GM19193 (cell line): ENCODE data around the gene PIAS1.
A peak's percentile ranks its signal among the peaks of the same experiment; 100 is the strongest.

Experiments used
- POLR2A ChIP-seq: IDR thresholded peaks from 4 replicates; pipeline ENCODE4 v1.6.1; 2011; ENCODE audit not compliant: insufficient read depth, insufficient read length; ENCODE audit errors: extremely low read depth

The PIAS1 gene

DNA sequence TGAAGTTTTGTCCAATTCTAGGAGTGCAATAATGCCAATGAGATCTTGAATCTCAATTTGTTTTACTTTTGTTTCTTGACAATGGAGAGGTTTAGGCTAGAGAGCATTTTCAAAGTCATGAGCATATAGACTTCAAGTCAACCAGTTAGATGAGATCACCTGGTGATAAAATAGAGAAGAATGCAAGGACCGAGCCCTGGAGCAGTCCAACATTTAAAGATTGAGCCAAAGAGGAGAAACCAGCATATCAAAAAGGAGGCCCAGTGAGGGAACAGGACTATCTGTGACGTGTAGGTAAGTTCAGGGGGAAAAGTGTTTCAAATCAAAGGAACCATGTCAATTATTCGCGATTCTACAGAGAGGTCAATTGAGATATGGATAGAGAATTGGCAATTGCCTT, 1.7 kb upstream of the PIAS1 start:
- TF ChIP-seq POLR2A = no peak

DNA sequence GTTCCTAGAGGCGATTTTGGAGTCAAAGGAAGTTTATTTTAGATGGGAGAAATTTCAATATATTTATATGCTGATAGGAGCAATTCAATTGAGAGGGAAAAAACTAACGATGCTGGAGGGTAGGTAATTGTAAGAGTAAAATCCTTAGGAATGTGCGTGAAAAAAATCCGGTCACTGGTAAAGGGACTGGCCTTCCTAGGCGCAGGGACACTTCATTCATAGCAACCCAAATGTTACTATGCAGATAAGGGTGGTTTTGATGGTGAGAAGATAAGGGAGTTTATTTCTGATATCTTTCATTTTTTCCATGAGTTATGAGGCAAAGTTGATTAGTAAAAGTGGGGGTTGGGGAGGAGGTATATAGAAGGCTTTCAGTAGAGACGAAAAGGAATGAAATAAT, 1.1 kb upstream of the PIAS1 start:
- no peak for TF ChIP-seq POLR2A

DNA sequence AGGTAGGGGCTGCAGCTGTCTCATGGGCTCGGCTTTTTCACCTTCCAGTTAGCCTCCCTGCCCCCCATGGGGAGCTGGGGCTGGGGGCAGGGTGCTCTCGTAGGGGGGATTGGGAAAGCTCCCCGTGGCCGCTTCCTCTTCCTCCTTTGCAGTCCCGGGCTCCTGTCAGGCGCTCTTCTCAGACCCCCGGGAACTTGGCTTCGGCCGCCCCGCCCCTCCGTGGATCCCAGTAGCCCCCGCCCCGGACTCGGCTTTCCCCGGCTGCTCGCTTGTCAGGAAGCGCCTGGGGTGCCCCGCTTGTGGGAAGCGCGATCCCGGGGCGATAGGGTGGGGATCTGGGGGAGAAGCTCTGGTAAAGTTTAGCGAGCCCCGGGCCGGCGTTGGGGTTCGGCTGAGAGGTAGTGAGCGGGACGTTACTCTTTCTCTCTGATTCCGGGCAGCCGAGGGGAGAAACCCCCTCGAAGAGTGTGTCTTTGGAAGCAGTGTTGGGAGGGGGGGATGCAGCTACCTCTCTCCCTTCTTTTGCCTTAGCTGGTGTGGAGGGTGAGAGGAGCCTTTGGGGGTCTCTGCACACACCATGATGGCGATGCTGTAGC, 611 bp downstream of the PIAS1 start:
- TF ChIP-seq POLR2A = peak; percentile 33

DNA sequence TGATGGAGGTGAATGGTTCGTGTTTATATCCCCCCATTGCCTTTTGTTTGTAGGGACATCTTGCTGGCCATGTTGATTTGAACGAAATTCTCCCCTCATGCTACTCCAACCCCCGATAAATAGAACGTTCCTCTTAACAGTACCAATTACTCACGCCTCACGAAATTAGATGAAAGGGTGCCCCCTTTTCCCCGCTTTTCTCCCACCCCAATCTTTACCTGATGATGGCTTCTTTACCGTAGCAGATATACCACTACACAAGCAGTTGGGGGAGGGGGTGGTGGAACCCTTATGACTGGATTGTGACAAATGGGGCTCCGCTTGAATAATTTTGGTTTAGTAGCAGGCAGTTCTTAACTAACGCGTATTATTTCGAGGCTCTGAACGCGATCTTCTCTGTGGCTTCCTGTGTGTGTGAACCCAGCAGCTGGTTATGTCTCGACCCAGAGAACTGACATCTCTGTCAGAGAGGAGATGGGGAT, 1.1 kb downstream of the PIAS1 start:
- TF ChIP-seq POLR2A = no peak

DNA sequence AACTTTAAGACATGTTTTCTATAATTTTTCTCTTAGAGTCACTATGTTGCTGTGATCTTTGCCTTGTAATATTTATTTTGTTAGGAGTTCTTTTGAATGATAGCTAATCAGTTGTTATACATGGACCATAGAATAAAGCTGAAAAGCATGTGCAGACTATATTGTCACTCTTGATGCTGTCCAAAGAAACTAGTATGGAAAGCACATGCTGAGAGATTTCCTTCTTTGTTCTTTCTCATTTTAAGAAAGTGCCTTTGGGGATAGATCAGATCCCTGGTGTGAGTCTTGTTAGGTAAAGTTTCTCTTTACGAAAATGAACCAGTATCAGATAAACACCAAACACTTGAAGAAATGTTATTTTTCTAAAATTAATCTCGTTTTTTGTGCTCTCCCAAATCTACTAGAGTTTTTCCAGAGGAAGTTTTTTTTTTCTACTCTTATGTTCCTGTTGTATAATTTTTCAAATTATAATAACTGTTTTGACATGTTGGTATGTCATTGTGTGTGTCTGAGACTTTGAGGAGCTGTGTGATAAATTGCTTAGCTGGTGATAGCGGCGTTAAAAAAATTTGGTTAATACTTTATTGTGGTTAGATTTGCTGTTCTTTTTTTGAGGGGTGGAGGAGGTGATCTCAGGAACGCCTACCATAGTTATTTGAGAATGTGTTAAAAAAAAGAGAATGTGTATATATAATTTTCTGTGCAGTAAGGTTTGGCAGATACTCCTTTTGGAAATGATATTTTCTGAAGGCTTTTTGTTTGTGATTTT, 2.2 kb downstream of the PIAS1 start:
- TF ChIP-seq POLR2A = no peak

DNA sequence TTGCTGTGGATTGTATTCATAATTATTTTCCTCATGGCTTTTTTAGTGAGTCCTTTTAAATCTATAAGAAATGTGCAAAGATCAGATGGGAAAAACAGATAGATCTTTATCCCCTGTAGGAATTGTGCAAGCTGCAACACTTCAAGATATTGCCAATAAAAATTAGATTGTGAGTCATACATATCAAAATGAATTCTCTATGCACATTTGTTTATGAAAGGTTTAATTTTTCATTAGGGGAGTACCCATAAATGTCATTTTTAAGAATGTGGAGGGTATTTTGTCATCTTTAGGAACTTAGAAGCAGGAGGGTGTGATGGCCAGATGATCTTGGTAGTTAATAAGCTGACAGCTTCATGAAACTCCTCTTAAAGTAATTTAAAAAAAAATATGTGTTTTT, 2.9 kb downstream of the PIAS1 start:
- TF ChIP-seq POLR2A = no peak

DNA sequence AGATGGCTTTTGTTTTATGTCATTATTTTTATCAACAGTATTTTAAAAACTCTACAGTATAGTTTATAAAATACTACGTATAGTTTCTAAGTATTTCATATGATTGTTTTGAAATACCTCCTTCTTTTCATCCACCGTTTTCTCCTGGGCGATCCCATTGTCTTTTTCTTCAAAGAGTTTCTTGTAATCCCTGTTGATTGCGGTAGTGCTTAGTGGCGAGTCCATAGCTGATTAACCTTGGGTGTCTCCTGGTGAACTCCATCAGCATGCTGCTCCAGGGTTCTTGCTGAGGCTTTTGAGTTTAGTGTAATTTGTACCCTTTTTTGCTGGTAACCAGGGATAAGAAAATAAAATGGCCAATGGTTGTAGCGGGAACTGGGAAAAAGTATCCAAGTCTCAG, 3.6 kb downstream of the PIAS1 start:
- TF ChIP-seq POLR2A = no peak

DNA sequence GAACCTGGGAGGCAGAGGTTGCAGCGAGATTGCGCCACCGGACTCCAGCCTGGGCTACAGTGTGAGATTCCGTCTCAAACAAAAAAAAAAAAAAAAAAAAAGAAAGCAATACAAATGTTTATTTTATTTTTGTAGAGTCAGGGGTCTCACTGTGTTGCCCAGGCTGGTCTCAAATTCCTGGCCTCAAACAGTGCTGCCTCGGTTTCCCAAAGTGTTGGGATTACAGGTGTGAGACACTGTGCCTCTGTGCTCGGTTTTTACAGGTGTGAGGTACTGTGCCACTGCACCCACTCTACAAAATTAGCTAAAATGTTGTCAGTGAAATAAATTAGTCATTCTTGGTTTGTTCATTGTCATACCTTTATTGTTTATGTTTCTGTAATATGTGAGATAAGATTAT, 5.5 kb downstream of the PIAS1 start:
- TF ChIP-seq POLR2A = no peak

DNA sequence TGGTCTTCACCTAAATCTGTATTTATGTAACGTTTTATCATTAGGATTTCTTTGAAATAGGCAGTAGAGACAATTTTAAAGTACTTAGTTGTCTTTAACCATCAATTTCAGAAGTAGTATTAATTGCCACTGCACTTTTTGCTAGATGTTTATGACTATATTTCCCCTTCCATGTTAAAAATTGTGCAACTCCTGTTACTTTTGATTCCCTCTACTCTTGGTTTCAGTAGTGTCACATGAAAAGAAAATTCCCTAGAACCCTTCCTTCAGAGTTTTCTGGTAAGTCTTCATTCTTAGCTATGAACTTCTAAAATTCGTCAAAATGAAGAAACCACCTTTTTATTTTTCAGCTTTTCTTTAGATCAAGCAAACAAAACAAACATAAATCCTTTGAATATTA, 7.1 kb downstream of the PIAS1 start:
- no peak for TF ChIP-seq POLR2A

DNA sequence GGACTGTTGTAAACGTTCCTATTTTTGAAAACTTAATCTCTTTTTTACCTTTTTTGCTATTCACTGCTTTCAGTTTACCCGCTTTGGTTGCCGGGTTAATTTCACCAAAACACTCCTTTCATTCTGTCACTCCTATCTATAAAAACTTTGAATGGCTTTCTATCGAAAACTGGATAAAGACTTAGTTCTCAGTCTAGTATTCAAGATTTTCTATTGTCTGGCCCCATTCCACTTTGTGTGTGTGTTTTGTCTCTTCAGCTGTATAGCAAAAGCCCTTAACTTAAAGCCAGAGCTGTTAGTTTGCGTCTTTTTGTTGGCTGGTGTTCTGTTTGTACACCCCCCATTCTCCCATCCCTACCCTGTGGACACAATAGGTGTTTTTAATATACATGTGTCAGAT, 7.5 kb downstream of the PIAS1 start:
- no peak for TF ChIP-seq POLR2A

DNA sequence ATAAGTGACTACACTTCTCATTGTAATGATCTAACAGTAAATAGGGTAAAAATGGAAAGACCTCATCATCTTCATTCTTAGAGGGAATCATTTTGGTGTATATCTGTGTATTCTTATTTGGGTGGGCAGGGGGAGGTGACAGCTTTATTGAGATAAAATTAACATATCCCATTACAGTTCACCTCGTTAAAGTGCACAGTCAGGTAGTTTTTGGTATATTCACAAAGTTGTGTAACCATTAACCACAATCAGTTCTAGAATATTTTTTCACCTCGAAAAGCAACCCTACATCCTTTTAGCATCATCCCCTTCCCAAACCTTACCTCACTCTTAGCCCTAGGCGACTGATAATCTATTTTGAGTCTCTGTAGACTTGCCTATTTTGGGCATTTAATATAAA, 8.1 kb downstream of the PIAS1 start:
- no peak for TF ChIP-seq POLR2A

DNA sequence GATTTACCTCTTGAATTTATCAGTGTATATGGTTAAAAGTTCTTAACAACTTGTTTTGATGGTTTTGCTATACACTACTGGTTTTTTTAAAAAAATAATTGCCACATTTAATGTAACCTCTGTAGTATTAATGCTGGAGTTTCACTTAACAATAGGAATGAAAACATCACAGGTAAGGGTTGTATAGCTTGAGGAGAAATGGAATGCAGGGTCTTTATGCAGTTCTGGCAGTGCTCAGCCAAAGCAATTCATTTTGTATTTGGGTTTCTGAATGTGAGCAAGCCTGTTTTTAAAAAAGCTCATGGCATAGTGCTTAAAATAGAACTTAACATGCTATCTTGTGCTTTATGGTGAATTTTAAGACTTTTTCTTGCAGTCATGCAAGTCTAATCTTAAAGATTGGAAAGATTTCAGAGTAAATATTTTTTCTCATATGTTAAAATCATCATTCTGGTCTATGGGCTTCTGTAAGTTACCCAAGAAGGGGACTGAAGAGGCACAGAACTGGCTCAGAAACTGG, 8.9 kb downstream of the PIAS1 start:
- no peak for TF ChIP-seq POLR2A

DNA sequence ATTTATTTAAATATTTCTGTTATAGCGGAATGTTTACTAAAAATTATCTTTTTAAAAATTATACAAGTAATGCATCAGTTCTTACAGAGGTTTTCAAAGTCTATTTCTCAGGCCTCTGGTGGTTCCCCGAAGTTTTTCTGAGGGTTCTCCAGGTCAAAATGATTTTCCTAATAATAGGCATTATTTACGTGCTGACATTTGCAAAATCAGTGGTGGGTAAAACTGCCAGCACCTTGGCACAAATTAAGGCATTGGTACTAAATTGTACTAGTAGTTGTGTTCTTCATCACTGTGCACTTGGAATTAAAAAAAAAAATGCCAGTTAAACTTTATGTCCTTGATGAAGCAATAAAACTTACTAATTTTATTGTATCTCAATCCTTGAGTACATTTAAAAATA, 9.5 kb downstream of the PIAS1 start:
- no peak for TF ChIP-seq POLR2A

DNA sequence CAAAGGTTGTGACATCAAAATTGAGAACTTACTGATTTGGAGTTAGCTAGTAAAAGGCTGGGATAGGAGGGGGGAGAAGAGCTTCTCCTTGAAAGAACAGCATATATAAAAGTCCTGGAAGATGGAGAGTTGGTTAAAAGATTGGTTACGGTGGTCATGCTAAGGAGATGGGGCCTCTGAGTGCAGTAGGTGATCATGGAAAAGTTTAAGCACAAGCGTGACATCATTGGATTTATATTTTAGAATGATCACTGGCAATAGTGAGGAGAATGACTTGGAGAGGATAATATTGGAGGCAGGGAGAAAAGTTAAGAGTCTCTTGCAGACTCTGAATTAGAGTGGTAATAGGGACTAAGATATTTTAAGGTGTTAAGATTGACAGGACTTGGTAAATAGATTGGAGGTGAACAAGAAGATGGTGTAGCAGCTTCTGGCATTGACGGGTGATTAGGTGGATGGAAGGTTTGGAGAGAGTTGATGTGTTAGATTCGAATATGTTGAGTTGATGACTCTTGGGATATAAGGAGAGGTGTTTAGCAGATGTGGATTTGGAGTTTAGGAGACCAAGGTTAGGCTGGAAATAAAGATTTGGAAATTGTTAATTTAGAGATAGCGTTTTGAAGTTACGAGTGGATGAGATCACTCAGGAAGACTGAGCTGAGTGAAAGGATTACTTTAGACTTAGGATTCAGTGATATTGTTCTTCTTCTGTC, 19.6 kb downstream of the PIAS1 start:
- TF ChIP-seq POLR2A = no peak

DNA sequence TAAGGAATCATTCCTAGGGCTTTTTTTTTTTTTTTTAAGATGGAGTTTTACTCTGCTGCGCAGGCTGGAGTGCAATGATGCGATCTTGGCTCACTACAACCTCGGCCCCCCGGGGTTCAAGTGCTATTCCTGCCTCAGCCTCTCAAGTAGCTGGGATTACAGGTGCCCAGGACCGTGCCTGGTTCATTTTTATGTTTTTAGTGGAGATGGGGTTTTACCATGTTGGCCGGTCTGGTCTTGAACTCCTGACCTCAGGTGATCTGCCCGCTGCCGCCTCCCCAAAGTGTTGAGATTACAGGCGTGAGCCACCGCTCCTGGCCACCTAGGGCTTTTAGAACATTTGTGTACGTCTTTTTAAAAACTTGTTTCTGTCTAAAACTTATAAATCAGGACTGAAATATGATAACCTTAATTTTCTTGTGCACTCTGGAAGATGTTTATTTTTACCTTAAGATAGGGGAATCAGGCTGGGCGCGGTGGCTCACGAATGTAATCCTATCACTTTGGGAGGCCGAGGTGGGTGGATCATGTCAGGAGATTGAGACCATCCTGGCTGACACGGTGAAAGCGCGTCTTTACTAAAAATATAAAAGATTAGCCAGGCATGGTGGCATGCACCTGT, 21.8 kb downstream of the PIAS1 start:
- TF ChIP-seq POLR2A = no peak

DNA sequence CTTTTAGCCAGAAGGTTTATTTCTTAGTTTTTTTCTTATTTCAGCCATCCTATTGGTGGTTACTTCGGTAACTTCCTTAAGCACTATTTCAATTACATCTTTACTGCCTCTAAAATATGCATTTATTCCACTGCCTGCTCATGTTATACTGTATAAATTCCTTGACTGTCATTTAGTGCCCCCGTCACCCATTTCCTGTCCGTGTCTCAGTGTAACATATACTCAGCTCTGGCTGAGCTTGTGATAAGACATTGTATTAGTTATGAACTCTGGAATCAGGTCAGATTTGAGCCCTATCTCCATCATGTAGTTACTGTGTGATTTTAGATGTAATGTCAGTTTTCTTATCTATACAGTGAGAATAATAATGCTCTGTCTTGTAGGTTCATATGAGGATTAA, 24.2 kb downstream of the PIAS1 start:
- TF ChIP-seq POLR2A = no peak

DNA sequence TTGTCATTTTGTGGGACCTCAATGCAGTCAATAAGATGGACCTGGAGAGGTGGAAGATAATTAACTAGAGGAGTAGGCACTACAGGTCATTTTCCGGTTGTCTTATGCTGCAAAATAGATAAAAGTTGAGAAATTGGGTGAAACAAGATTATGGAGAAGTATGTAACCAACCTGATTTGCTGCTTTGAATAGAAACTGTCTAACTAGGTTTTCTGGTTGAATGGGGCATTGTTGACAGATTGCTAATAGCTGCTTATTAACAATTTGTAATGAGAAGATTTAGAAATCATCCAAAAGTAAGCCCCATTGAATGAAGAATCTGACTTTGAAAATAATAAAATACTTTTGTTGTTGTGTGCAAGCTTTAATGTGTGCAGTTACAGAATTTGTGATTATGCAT, 26.2 kb downstream of the PIAS1 start:
- no peak for TF ChIP-seq POLR2A
